GM12878 (cell line): ENCODE results near the gene AOPEP. TPM values are rescaled to one million over a fixed set of nuclear protein-coding genes. Genes with fewer than 3 reads are reported as not detected.

Experiments used
- ATAC-seq: fragments of 200-7000 bp; cut with Tn5 transposase; 3 replicates; pipeline ENCODE4 v1.9.1; 2020; ENCODE audit warnings: mild to moderate bottlenecking, moderate library complexity
- BruUV-seq: library from RNA; stranded (reverse); fragments of 400-500 nt; replicated peaks from 2 replicates; lab custom pipeline; 2021; lab: Mats Ljungman, UMichigan
- CTCF ChIA-PET: fragments of 300-600 bp; sonication (Branson Sonifier 250); formaldehyde crosslinking; extraction: SDS; loops from one replicate; lab custom pipeline; 2021; ENCODE audit warnings: inconsistent platforms; lab: Yijun Ruan, JAX
- POLR2A ChIA-PET: fragments of 350-600 bp; formaldehyde crosslinking; extraction: SDS; loops from one replicate; lab custom pipeline; 2021; ENCODE audit warnings: inconsistent platforms; lab: Charles Lee
- RAD21 ChIA-PET: fragments of 300-600 bp; sonication (Branson Sonifier 250); formaldehyde crosslinking; loops from one replicate; lab custom pipeline; 2023; ENCODE audit warnings: antibody characterized with exemption; ENCODE audit not compliant: unreplicated experiment; lab: Charles Lee
- SMC1A ChIA-PET: fragments of 300-600 bp; sonication (Branson Sonifier 250); formaldehyde crosslinking; loops from one replicate; lab custom pipeline; 2023; ENCODE audit not compliant: unreplicated experiment, uncharacterized antibody; lab: Charles Lee
- DNase-seq: peaks from one replicate; pipeline ENCODE4 v3.0.0-alpha.2; 2011; ENCODE audit warnings: low read depth, low spot score
- FAIRE-seq: peaks from 3 replicates; lab custom pipeline; 2011; peaks lifted over from hg19 to GRCh38; lab: Jason Lieb, UNC
- H2AFZ ChIP-seq: 2 replicates; pipeline ENCODE4 v1.6.0; 2011; ENCODE audit warnings: low read depth, low read length, control low read depth; ENCODE audit not compliant: control insufficient read depth
- H3K27ac ChIP-seq: 2 replicates; pipeline ENCODE4 v1.5.1; 2011; ENCODE audit warnings: control low read depth; ENCODE audit not compliant: control insufficient read depth, insufficient read depth
- H3K27me3 ChIP-seq, 2 experiments: replicated peaks in 1 of 2; 2 replicates each; pipeline versions ENCODE4 v1.6.0 to v1.6.1; 2011; ENCODE audit warnings: low read length in 1 of 2; ENCODE audit not compliant: control insufficient read depth in 2 of 2, insufficient read depth in 2 of 2
- H3K36me3 ChIP-seq, 2 experiments: 2 replicates each; pipeline ENCODE4 v1.5.1; 2011; ENCODE audit warnings: low read length in 1 of 2; ENCODE audit not compliant: control insufficient read depth in 2 of 2, insufficient read depth in 2 of 2
- H3K4me1 ChIP-seq: 2 replicates; pipeline ENCODE4 v1.6.1; 2011; ENCODE audit warnings: mild to moderate bottlenecking, low read length, moderate library complexity, mixed read lengths; ENCODE audit not compliant: control insufficient read depth, insufficient read depth
- H3K4me2 ChIP-seq: 2 replicates; pipeline ENCODE4 v1.6.0; 2011; ENCODE audit warnings: control low read depth; ENCODE audit not compliant: control insufficient read depth, insufficient read depth
- H3K4me3 ChIP-seq: fragments of 200-600 bp; sonication (generic); 2 replicates; pipeline ENCODE4 v1.5.1; 2016
- H3K79me2 ChIP-seq: 2 replicates; pipeline ENCODE4 v1.6.0; 2011; ENCODE audit warnings: low read length; ENCODE audit not compliant: control insufficient read depth, insufficient read depth
- H3K9ac ChIP-seq: 2 replicates; pipeline ENCODE4 v1.8.0; 2011; ENCODE audit warnings: low read length, control low read depth, mixed read lengths; ENCODE audit not compliant: control insufficient read depth, insufficient read depth
- H3K9me3 ChIP-seq: replicated peaks from 3 replicates; pipeline ENCODE4 v1.5.1; 2011; ENCODE audit warnings: mild to moderate bottlenecking, low read length; ENCODE audit not compliant: control insufficient read depth, insufficient read depth
- H4K20me1 ChIP-seq: 2 replicates; pipeline ENCODE4 v1.6.0; 2011; ENCODE audit not compliant: control insufficient read depth, insufficient read depth
- PKNOX1 ChIP-seq: fragments of 450-650 bp; IDR thresholded peaks from 2 replicates; pipeline ENCODE4 v1.6.1; 2016; ENCODE audit warnings: mild to moderate bottlenecking
- PML ChIP-seq: IDR thresholded peaks from 2 replicates; pipeline ENCODE4 v1.6.1; 2012; ENCODE audit warnings: low read length, inconsistent platforms
- TAF1 ChIP-seq: IDR thresholded peaks from 2 replicates; pipeline ENCODE4 v1.6.1; 2011; ENCODE audit warnings: mild to moderate bottlenecking, low read depth, low read length, borderline replicate concordance
- ZBTB4 ChIP-seq: fragments of 450-650 bp; formaldehyde crosslinking; IDR thresholded peaks from 2 replicates; pipeline ENCODE4 v1.4.0; 2022; ENCODE audit warnings: mild to moderate bottlenecking, moderate library complexity
- WGBS: methylation state at CpG from one replicate; pipeline ENCODE4 v1.1.6; 2016; ENCODE audit warnings: low lambda C conversion rate; ENCODE audit not compliant: insufficient replicate concordance, insufficient coverage; ENCODE audit errors: missing lambda C conversion rate; 5-methylcytosine and 5-hydroxymethylcytosine counted together
- in situ Hi-C: fragments of 300-500 bp; cut with MboI; formaldehyde crosslinking; loops from 9 replicates; pipeline ENCODE4 v1.14.3; 2018; ENCODE audit warnings: mixed read lengths
- intact Hi-C: fragments of 100-400 bp; cut with micrococcal nuclease; formaldehyde crosslinking; loops from one replicate; pipeline ENCODE4 v1.14.2; 2022; ENCODE audit not compliant: unreplicated experiment
- polyA plus RNA-seq, 11 experiments: library from polyadenylated mRNA; depleted of rRNA in 4 of 11; unstranded in 6 of 11; stranded (reverse) in 5 of 11; fragments of >200 nt; fragmentation: Nextera tagmentation in 4 of 11; fragmentation: Illumina TruSeq in 1 of 11; extraction: Ambion mirVana in 4 of 11; extraction: Trizol in 1 of 11; gene quantifications; 1 replicate in 1 of 11; 2 replicates in 10 of 11; pipeline versions ENCODE4 v1.2.1 to v1.2.3, GENCODE V29; 2011 to 2016; ENCODE audit warnings: inconsistent platforms in 2 of 11, missing spikeins in 2 of 11, low read depth in 1 of 11
- total RNA-seq, 4 experiments: library from RNA; depleted of rRNA in 3 of 4; stranded (reverse); fragments of >200 nt in 3 of 4; fragmentation: Illumina TruSeq in 1 of 4; extraction: Trizol in 1 of 4; gene quantifications; 2 replicates each; pipeline versions ENCODE4 v1.2.1 to v1.2.3, GENCODE V29; 2013 to 2021

The AOPEP gene
- total and polyA plus RNA-seq, 10 of the 15 experiments (the other 5 are each of a cell fraction or from before 2014, with no cell fraction given), result 2.3 to 16.9 (median 10.1) TPM

- H3K27me3 ChIP-seq, result no peaks in the 10 kb centered on the region
- CTCF ChIA-PET, result interaction anchor here (1.1 kb wide), 1 partner anchor 391 kb away, joined by 5 read pairs; no protein-coding TSS in a partner anchor
- no peaks in the 10 kb centered on the region for H3K9me3 ChIP-seq
- H3K27ac ChIP-seq, result no peak overlapping the region
- H3K4me3 ChIP-seq, result no peak overlapping the region
- no peak for DNase-seq
- H3K4me1 ChIP-seq, result no peaks in the 10 kb centered on the region
- intact Hi-C loops (no loop called here), in situ Hi-C loops (no loop called here)
- H3K79me2 ChIP-seq, result no peaks in the 10 kb centered on the region
- SMC1A ChIA-PET, result interaction anchor here (1.0 kb wide), 1 partner anchor 143 kb away, joined by 3 read pairs; no protein-coding TSS in a partner anchor
- WGBS, result 77% methylated on average over 5 of the region's 5 CpGs
- BruUV-seq, result no TSS peak
- TF ChIP-seq TAF1 (no peak), PML (no peak), ZBTB4 (CRISPR knock-in tag) (no peak), PKNOX1 (no peak)
- TF ChIP-seq, all 136 proteins: peak for 0
- peaks cover 4% of the 10 kb centered on the region in 2 experiments; a peak in 2 of 4 replicates for H3K36me3 ChIP-seq
- ATAC-seq (no peak), FAIRE-seq (no peak)
- H3K4me2 ChIP-seq, result no peak overlapping the region
- POLR2A ChIA-PET, result no interaction called here
- no peaks in the 10 kb centered on the region for H4K20me1 ChIP-seq
- RAD21 ChIA-PET, result no interaction called here
- no peak overlapping the region for H2AFZ ChIP-seq
- no peak overlapping the region for H3K9ac ChIP-seq
These were observed 333.7 kb downstream of the AOPEP start for GRCh38 chr9:95060234-95060633.
